Cardiac muscle cell (in vitro differentiated cells and primary cell): ENCODE data around the gene DSCAML1. TPM values are rescaled to one million over a fixed set of nuclear protein-coding genes. Genes with fewer than 3 reads are reported as not detected.

Experiments
- DNase-seq, 2 donors: peaks; one replicate each; pipeline versions ENCODE4 v3.0.0 to v3.0.0-alpha.2; 2010 to 2017; ENCODE audit warnings: low read depth in 1 of 2, low spot score in 1 of 2
- H3K27ac ChIP-seq: fragments of 200-600 bp; sonication (generic); 2 replicates; pipeline ENCODE4 v1.5.1; 2016
- H3K27me3 ChIP-seq: fragments of 200-600 bp; sonication (generic); 2 replicates; pipeline ENCODE4 v1.6.0; 2016; ENCODE audit warnings: control low read depth
- H3K36me3 ChIP-seq: fragments of 200-600 bp; sonication (generic); 2 replicates; pipeline ENCODE4 v1.5.1; 2016; ENCODE audit warnings: control low read depth
- H3K4me1 ChIP-seq: fragments of 200-600 bp; sonication (generic); 2 replicates; pipeline ENCODE4 v1.8.1; 2017; ENCODE audit warnings: low read depth, mild to moderate bottlenecking, mixed run types
- H3K4me3 ChIP-seq: fragments of 200-600 bp; sonication (generic); 2 replicates; pipeline ENCODE4 v1.5.1; 2016; ENCODE audit warnings: mild to moderate bottlenecking
- H3K9me3 ChIP-seq: fragments of 200-600 bp; sonication (generic); 2 replicates; pipeline ENCODE4 v1.5.1; 2017; ENCODE audit warnings: low read depth, mild to moderate bottlenecking, control low read depth
- polyA plus RNA-seq: library from polyadenylated mRNA; unstranded; fragments of >200 nt; fragmentation: Nextera tagmentation; extraction: Ambion mirVana; gene quantifications from 2 replicates; pipeline ENCODE4 v1.2.1, GENCODE V29; 2016
- total RNA-seq: library from RNA; depleted of rRNA; stranded (reverse); fragments of >200 nt; gene quantifications from 2 replicates; pipeline ENCODE4 v1.2.3, GENCODE V29; 2016
- TF ChIP-seq, protein P1 (sequence below): IDR thresholded peaks from 2 replicates; pipeline ENCODE4 v1.5.1; 2012; ENCODE audit warnings: low read depth, mild to moderate bottlenecking, low read length

DSCAML1 gene
- total and polyA plus RNA-seq, 2 experiments from 2014 or later: 1.8 TPM; not detected in 1

DNA sequence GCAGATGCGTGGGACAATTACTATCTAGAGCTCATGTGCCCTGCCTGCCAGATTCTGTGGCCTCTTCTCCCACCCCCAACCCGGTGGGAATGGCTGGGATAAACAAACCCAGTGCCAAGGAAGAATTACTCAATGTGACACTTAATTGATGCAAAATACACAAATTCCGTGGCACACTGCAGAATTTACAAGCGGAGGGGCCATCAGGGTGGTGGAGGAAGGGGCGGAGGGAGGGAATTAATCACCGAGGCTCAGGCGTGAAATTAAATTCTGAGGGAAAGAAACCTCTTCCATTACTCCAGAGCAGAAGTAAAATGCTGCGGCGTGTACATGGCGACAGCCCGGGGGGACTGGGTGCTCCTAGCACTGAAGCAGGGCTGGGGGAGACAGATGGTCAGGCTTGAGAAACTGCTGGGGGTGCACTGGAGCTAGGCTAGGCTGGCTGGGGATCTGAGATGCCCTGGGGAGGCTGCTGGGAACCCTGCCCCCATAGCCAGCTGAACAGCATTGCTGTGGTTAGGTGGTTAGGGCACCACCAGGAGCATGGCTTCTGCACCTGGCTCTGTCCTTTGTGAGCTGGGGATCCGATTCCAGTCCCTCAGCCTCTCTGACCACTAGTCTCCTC is 268.8 kb downstream of the DSCAML1 start:
- H3K9me3 ChIP-seq: no peaks in the 10 kb centered on the region
- H3K27me3 ChIP-seq: no peaks in the 10 kb centered on the region
- TF ChIP-seq, protein P1, sequence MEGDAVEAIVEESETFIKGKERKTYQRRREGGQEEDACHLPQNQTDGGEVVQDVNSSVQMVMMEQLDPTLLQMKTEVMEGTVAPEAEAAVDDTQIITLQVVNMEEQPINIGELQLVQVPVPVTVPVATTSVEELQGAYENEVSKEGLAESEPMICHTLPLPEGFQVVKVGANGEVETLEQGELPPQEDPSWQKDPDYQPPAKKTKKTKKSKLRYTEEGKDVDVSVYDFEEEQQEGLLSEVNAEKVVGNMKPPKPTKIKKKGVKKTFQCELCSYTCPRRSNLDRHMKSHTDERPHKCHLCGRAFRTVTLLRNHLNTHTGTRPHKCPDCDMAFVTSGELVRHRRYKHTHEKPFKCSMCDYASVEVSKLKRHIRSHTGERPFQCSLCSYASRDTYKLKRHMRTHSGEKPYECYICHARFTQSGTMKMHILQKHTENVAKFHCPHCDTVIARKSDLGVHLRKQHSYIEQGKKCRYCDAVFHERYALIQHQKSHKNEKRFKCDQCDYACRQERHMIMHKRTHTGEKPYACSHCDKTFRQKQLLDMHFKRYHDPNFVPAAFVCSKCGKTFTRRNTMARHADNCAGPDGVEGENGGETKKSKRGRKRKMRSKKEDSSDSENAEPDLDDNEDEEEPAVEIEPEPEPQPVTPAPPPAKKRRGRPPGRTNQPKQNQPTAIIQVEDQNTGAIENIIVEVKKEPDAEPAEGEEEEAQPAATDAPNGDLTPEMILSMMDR: no peak
- H3K36me3 ChIP-seq: no peaks in the 10 kb centered on the region
- no peak overlapping the region for H3K4me3 ChIP-seq
- H3K27ac ChIP-seq: no peak overlapping the region
- DNase-seq: no peak
- H3K4me1 ChIP-seq: no peaks in the 10 kb centered on the region

DNA sequence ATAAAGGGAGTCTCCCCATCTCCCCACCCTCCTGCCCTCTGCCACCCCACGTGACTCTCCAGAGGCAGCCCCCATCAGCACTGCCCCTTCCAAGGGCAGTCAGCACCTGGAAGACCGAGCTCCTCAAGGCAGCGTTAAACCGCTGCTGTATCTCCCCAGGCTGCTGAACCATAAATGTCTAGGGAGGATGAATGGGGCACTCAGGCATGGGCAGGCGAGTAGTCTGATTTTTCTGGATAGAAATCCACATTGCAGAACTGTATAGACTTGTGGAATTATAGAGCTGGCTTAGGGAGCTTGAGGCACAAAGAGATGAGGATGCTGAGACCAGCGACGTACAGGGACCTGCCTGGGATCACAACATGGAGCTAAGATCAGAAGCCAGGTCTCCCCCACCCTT is 269.7 kb downstream of the DSCAML1 start:
- Histone ChIP-seq H3K4me3 (no peak overlapping the region), H3K9me3 (no peaks in the 10 kb centered on the region), H3K4me1 (no peaks in the 10 kb centered on the region), H3K27me3 (no peaks in the 10 kb centered on the region), H3K36me3 (no peaks in the 10 kb centered on the region), H3K27ac (no peak overlapping the region)
- TF ChIP-seq, protein P1: no peak
- DNase-seq: no peak

DNA sequence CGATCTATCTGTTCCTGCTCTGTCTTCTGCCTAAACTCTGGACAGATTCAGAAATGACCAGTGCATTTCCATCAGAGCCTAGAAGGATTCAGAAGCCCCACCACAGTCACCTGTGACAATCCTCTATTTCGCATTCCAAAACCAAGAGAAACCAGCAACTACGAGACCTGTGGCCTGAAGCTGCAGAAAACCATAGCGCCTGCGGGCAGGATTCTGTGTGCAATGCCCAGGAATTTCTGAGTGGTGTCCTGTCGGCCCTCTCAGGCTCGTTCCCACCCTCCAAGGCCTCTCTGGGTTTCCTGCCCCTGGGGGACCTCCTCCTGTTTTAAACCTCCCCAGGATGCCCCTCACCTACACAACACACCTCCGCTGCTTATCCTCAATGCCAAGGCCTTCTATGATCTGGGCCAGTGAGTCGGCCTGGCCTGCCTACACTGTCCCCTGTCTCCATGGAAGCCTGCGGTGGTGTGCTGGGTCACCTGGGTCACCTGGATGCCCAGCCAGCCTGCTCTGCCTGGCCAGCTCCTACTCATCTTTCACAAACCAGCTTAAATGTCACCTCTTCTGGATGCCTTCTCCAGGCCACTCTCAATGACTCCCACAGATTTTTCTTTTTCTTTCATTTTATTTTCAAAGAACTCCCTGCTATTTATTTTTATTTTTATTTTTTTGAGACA is 271.0 kb downstream of the DSCAML1 start:
- Histone ChIP-seq H3K9me3 (no peaks in the 10 kb centered on the region), H3K4me1 (no peaks in the 10 kb centered on the region), H3K27me3 (no peaks in the 10 kb centered on the region), H3K27ac (no peak overlapping the region), H3K4me3 (no peak overlapping the region), H3K36me3 (no peaks in the 10 kb centered on the region)
- TF ChIP-seq, protein P1: no peak
- DNase-seq: no peak

DNA sequence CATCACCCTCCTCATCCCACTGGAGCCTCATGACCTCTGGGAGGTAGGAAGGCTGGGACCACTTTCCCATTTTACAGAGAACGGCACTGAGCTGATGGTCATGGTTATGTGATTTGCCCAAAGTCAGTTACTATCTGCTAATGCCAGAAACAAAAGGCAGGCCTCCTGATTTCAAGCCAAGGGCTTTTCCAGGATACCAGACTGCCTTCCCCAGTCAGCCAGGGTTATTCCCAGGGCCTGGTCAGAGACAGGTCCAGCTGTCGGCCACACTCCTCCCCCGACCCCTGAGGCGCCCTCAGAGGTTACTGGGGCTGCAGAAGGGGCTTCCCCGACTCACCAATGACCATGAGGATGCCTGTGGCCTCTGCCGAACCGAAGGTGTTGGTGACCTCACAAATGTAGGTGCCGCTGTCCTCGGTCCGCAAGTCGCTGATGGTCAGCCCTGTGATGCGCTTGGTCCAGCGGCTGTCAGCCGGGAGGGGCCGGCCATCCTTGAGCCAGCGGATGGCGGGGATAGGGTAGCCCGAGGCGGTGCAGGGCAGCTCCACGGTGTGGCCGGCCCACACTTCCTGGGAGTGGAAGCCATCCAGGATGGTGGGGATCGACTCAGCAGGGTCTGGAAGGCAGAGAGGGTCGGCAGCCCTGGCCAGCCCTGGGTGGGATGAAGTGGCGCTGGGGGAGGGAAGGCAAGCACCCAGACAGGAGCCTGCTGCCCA is 272.4 kb downstream of the DSCAML1 start:
- DNase-seq: no peak
- TF ChIP-seq, protein P1: no peak
- no peak overlapping the region for H3K4me3 ChIP-seq
- H3K4me1 ChIP-seq: no peaks in the 10 kb centered on the region
- H3K36me3 ChIP-seq: no peaks in the 10 kb centered on the region
- no peaks in the 10 kb centered on the region for H3K9me3 ChIP-seq
- no peak overlapping the region for H3K27ac ChIP-seq
- no peaks in the 10 kb centered on the region for H3K27me3 ChIP-seq

DNA sequence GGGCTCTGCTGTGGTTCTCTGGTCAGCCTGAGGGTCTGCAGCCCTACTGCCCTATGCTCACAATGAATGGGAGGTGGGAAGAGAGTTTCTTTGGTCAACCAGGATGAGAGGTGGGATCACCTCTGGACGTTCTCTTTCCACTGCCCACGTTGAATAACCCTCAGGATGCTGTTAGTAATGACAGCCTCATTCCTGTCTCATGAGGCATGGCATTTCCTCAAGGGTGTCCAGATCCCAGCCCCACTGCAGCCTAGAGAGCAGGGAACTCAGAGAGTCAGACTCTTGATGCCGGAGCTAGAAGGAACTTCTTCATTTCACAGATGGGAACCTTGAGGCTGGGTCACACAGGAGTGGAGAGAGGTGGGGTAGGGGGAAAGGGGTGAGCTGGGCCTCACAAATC is 273.3 kb downstream of the DSCAML1 start:
- H3K4me1 ChIP-seq: no peaks in the 10 kb centered on the region
- H3K4me3 ChIP-seq: no peak overlapping the region
- no peaks in the 10 kb centered on the region for H3K9me3 ChIP-seq
- DNase-seq: peak in 1 of 2 donors; percentile 16
- no peaks in the 10 kb centered on the region for H3K36me3 ChIP-seq
- H3K27ac ChIP-seq: no peak overlapping the region
- TF ChIP-seq, protein P1: no peak
- no peaks in the 10 kb centered on the region for H3K27me3 ChIP-seq
